Stimulated activated CD4-positive, alpha-beta T cell treated with anti-CD3 and anti-CD28 coated beads, Interleukin-15, amount 100 ng/mL, for 48 hours (primary cell): ENCODE measurements around the gene ORM2.

ENCODE experiments used
- DNase-seq, 2 donors: peaks; one replicate each; pipeline ENCODE4 v3.0.0-alpha.2; 2020; ENCODE audit warnings: low read depth in 2 of 2

Gene ORM2

GRCh38 chr9:114348906-114349482 lies 19.3 kb downstream of the ORM2 start:
- peak; percentile 91 to 92 for DNase-seq

- no peak for DNase-seq
Measured at GRCh38 chr9:114349713-114350480, 20.2 kb downstream of the ORM2 start.

GRCh38 chr9:114350636-114351401 lies 21.1 kb downstream of the ORM2 start:
- DNase-seq: no peak

- no peak for DNase-seq
Measured at GRCh38 chr9:114351932-114352331, 22.3 kb downstream of the ORM2 start.

- no peak for DNase-seq
Measured at GRCh38 chr9:114355821-114356220, 26.2 kb downstream of the ORM2 start.

- no peak for DNase-seq
Measured at GRCh38 chr9:114356792-114357191, 27.1 kb downstream of the ORM2 start.

- DNase-seq: no peak
Measured at GRCh38 chr9:114357360-114357759, 27.7 kb downstream of the ORM2 start.

GRCh38 chr9:114357911-114358328 lies 28.3 kb downstream of the ORM2 start:
- DNase-seq: no peak

- no peak for DNase-seq
Measured at GRCh38 chr9:114359801-114360200, 30.1 kb downstream of the ORM2 start.

GRCh38 chr9:114361542-114361941 lies 31.9 kb downstream of the ORM2 start:
- no peak for DNase-seq

GRCh38 chr9:114362394-114362793 lies 32.7 kb downstream of the ORM2 start:
- no peak for DNase-seq

- no peak for DNase-seq
Measured at GRCh38 chr9:114363424-114363823, 33.8 kb downstream of the ORM2 start.

- no peak for DNase-seq
Measured at GRCh38 chr9:114364134-114365041, 34.7 kb downstream of the ORM2 start.

GRCh38 chr9:114365194-114365593 lies 35.5 kb downstream of the ORM2 start:
- no peak for DNase-seq

GRCh38 chr9:114366334-114367128 lies 36.9 kb downstream of the ORM2 start:
- DNase-seq: no peak

- no peak for DNase-seq
Measured at GRCh38 chr9:114367366-114367765, 37.7 kb downstream of the ORM2 start.

- no peak for DNase-seq
Measured at GRCh38 chr9:114367772-114368569, 38.3 kb downstream of the ORM2 start.

GRCh38 chr9:114369216-114370130 lies 39.8 kb downstream of the ORM2 start:
- DNase-seq: no peak
